ENCODE measurements around the gene HHEX.
A peak's percentile ranks its signal among the peaks of the same experiment; 100 is the strongest.

The HHEX gene

GRCh38 chr10:92690211-92690914 lies 608 bp downstream of the HHEX start:
- Mint-ChIP-seq H3K27me3 (peaks cover 48% of the 10 kb centered on the region), H3K4me3 (peak overlapping the region; percentile 73), H3K27ac (no peak overlapping the region), H3K4me1 (peaks cover 26% of the 10 kb centered on the region), H3K36me3 (no peaks in the 10 kb centered on the region), H3K9me3 (no peaks in the 10 kb centered on the region)

GRCh38 chr10:92690915-92691590 lies 1.3 kb downstream of the HHEX start:
- Mint-ChIP-seq H3K36me3 (no peaks in the 10 kb centered on the region), H3K27ac (no peak overlapping the region), H3K27me3 (peaks cover 48% of the 10 kb centered on the region), H3K4me3 (peak overlapping the region; percentile 73), H3K4me1 (peaks cover 26% of the 10 kb centered on the region), H3K9me3 (no peaks in the 10 kb centered on the region)

GRCh38 chr10:92691591-92692079 lies 1.9 kb downstream of the HHEX start:
- Mint-ChIP-seq H3K4me1 (peaks cover 26% of the 10 kb centered on the region), H3K4me3 (peak overlapping the region; percentile 70), H3K27me3 (peaks cover 51% of the 10 kb centered on the region), H3K9me3 (no peaks in the 10 kb centered on the region), H3K27ac (no peak overlapping the region), H3K36me3 (no peaks in the 10 kb centered on the region)

GRCh38 chr10:92692080-92692671 lies 2.4 kb downstream of the HHEX start:
- H3K27me3 Mint-ChIP-seq = peaks cover 53% of the 10 kb centered on the region
- peaks cover 26% of the 10 kb centered on the region for H3K4me1 Mint-ChIP-seq
- no peak overlapping the region for H3K27ac Mint-ChIP-seq
- H3K36me3 Mint-ChIP-seq = no peaks in the 10 kb centered on the region
- H3K9me3 Mint-ChIP-seq = no peaks in the 10 kb centered on the region
- H3K4me3 Mint-ChIP-seq = peak overlapping the region; percentile 70

GRCh38 chr10:92692697-92693533 lies 3.2 kb downstream of the HHEX start:
- no peaks in the 10 kb centered on the region for H3K36me3 Mint-ChIP-seq
- no peak overlapping the region for H3K27ac Mint-ChIP-seq
- peaks cover 51% of the 10 kb centered on the region for H3K27me3 Mint-ChIP-seq
- H3K4me3 Mint-ChIP-seq = peak overlapping the region; percentile 26
- peaks cover 27% of the 10 kb centered on the region for H3K4me1 Mint-ChIP-seq
- no peaks in the 10 kb centered on the region for H3K9me3 Mint-ChIP-seq

- no peaks in the 10 kb centered on the region for H3K9me3 Mint-ChIP-seq
- H3K4me3 Mint-ChIP-seq = no peak overlapping the region
- peaks cover 31% of the 10 kb centered on the region for H3K4me1 Mint-ChIP-seq
- no peaks in the 10 kb centered on the region for H3K36me3 Mint-ChIP-seq
- H3K27ac Mint-ChIP-seq = no peak overlapping the region
- H3K27me3 Mint-ChIP-seq = peaks cover 48% of the 10 kb centered on the region
Observed at GRCh38 chr10:92693534-92693893, 3.8 kb downstream of the HHEX start.

- Mint-ChIP-seq H3K27ac (no peak overlapping the region), H3K4me3 (no peak overlapping the region), H3K9me3 (no peaks in the 10 kb centered on the region), H3K27me3 (peaks cover 53% of the 10 kb centered on the region), H3K36me3 (no peaks in the 10 kb centered on the region), H3K4me1 (peaks cover 37% of the 10 kb centered on the region)
Observed at GRCh38 chr10:92695679-92696605, 6.2 kb downstream of the HHEX start.

GRCh38 chr10:92696606-92697383 lies 7.0 kb downstream of the HHEX start:
- peaks cover 33% of the 10 kb centered on the region for H3K4me1 Mint-ChIP-seq
- H3K9me3 Mint-ChIP-seq = no peaks in the 10 kb centered on the region
- H3K4me3 Mint-ChIP-seq = no peak overlapping the region
- no peak overlapping the region for H3K27ac Mint-ChIP-seq
- peaks cover 54% of the 10 kb centered on the region for H3K27me3 Mint-ChIP-seq
- H3K36me3 Mint-ChIP-seq = no peaks in the 10 kb centered on the region

- peak overlapping the region; percentile 16 for H3K4me3 Mint-ChIP-seq
- peaks cover 50% of the 10 kb centered on the region for H3K27me3 Mint-ChIP-seq
- H3K9me3 Mint-ChIP-seq = no peaks in the 10 kb centered on the region
- no peaks in the 10 kb centered on the region for H3K36me3 Mint-ChIP-seq
- H3K27ac Mint-ChIP-seq = no peak overlapping the region
- H3K4me1 Mint-ChIP-seq = peaks cover 24% of the 10 kb centered on the region
Observed at GRCh38 chr10:92697663-92698511, 8.1 kb downstream of the HHEX start.

- Mint-ChIP-seq H3K4me1 (peaks cover 24% of the 10 kb centered on the region), H3K4me3 (peak overlapping the region; percentile 94), H3K27ac (no peak overlapping the region), H3K9me3 (no peaks in the 10 kb centered on the region), H3K27me3 (peaks cover 50% of the 10 kb centered on the region), H3K36me3 (no peaks in the 10 kb centered on the region)
Observed at GRCh38 chr10:92699193-92699517, 9.4 kb downstream of the HHEX start.

- Mint-ChIP-seq H3K27me3 (peaks cover 47% of the 10 kb centered on the region), H3K4me1 (peaks cover 24% of the 10 kb centered on the region), H3K36me3 (no peaks in the 10 kb centered on the region), H3K27ac (peak overlapping the region; percentile 81), H3K4me3 (peak overlapping the region; percentile 94), H3K9me3 (no peaks in the 10 kb centered on the region)
Observed at GRCh38 chr10:92699518-92700381, 10.0 kb downstream of the HHEX start.

- Mint-ChIP-seq H3K36me3 (no peaks in the 10 kb centered on the region), H3K4me3 (no peak overlapping the region), H3K27ac (no peak overlapping the region), H3K27me3 (peaks cover 35% of the 10 kb centered on the region), H3K9me3 (no peaks in the 10 kb centered on the region), H3K4me1 (peaks cover 24% of the 10 kb centered on the region)
Observed at GRCh38 chr10:92702301-92702916, 12.7 kb downstream of the HHEX start.
